BLaER1 treated with 17β-estradiol and CSF1 and Interleukin-3, amounts not matched to agents 10 nM and 100 nM (cell line): ENCODE data around the gene DIP2C.

Source experiments
- H3K27ac ChIP-seq, 11 experiments: shearing (Covaris generic); formaldehyde crosslinking; 2 replicates each; pipeline ENCODE4 v1.8.1; 2022
- H3K27me3 ChIP-seq, 11 experiments: shearing (Covaris generic); formaldehyde crosslinking; 2 replicates each; pipeline ENCODE4 v1.8.1; 2022
- H3K36me3 ChIP-seq, 11 experiments: shearing (Covaris generic); formaldehyde crosslinking; 2 replicates each; pipeline ENCODE4 v1.8.1; 2022
- H3K4me1 ChIP-seq, 10 experiments: shearing (Covaris generic); formaldehyde crosslinking; 2 replicates each; pipeline ENCODE4 v1.8.1; 2022
- H3K4me2 ChIP-seq, 11 experiments: shearing (Covaris generic); formaldehyde crosslinking; 2 replicates each; pipeline ENCODE4 v1.8.1; 2022
- H3K4me3 ChIP-seq, 10 experiments: shearing (Covaris generic); formaldehyde crosslinking; 2 replicates each; pipeline ENCODE4 v1.8.1; 2022
- H3K9ac ChIP-seq, 11 experiments: shearing (Covaris generic); formaldehyde crosslinking; 2 replicates each; pipeline ENCODE4 v1.8.1; 2022
- H3K9me3 ChIP-seq, 11 experiments: shearing (Covaris generic); formaldehyde crosslinking; replicated peaks in 1 of 11; 2 replicates each; pipeline ENCODE4 v1.8.1; 2022
- H4K20me1 ChIP-seq, 11 experiments: shearing (Covaris generic); formaldehyde crosslinking; 2 replicates each; pipeline ENCODE4 v1.8.1; 2022
- Cebpa-rat ChIP-seq, 11 experiments: shearing (Covaris generic); IDR thresholded peaks; 2 replicates each; pipeline ENCODE4 v1.8.1; 2022

The DIP2C gene

DNA sequence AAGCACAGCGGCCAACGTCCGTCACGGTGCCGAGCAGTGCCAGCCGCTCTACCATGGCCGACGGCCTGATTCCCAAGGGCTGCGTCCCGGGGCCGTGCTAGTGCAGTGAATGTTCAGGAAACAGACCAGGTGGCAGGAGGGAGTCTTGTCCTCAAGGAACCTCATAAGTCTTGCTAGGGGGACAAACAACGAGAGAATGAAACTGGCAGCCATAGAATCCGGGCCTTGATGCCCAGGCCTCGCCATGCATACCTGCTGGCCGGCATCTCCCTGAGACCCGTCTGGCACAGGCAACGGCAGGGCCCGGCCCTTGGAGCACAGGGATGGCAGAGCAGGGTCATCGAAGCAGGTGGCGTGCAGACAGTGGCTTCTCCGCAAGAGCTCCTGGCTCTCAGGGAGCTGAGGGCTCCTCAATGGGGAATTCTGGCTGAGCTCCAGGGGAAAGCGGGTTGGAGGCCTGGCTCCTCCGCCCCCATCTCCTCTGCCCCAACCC is 58.8 kb downstream of the DIP2C start:
- Histone ChIP-seq H3K9ac (peak overlapping the region in 1 of 11 experiments; percentile 5; a peak in 1 of 22 replicates), H3K27me3 (peaks cover 0 to 94% (median 0%) of the 10 kb centered on the region in 11 experiments; a peak in 9 of 22 replicates), H3K4me3 (no peak overlapping the region), H3K27ac (no peak overlapping the region), H3K4me2 (peak overlapping the region; percentile 73 to 93 (median 86)), H3K4me1 (peaks cover 46 to 68% (median 57%) of the 10 kb centered on the region in 10 experiments), H4K20me1 (peaks cover 17 to 93% (median 72%) of the 10 kb centered on the region in 11 experiments; a peak in 21 of 22 replicates), H3K9me3 (peaks cover 7 to 18% (median 15%) of the 10 kb centered on the region in 11 experiments; a peak in 19 of 22 replicates), H3K36me3 (peaks cover 0 to 7% (median 0%) of the 10 kb centered on the region in 11 experiments; a peak in 4 of 22 replicates)
- TF ChIP-seq Cebpa-rat (IDR thresholded peaks at IDR 0.05): no peak

DNA sequence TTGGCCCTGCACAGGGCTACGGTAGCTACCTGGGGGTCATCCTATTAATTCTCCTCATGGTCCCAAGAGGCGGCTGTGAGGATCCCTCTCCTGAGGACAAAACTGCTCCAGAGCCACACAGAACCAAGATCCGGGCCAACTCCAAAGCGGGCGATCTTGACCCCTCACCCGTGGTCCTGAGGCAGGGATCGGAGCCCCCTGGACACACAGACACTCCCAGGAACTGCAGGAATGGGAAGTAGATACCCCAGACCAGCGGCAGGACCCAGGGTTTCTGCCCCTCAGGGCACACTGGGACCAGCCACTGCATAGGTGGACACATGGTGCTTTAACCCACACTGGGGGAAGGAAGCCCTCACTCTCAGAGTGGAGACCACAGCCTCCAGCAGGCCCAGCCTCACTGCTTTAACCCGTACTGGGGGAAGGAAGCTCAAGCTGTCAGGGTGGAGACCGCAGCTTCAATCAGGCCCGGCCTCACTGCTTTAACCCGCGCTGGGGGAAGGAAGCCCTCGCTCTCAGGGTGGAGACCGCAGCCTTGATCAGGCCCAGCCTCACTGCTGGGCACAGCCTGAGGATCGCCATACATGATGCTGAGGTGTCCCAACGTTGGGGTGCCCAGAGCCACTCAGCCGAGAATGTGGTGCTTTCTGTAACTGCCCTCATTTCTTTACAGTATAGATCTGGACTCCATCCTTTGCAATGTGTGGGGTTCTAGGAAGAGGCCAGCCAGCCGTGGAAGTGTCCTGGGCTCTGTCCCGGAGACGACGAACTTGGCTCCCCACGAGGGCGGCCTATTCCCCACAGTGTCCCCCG is 60.1 kb downstream of the DIP2C start:
- peaks cover 9 to 93% (median 76%) of the 10 kb centered on the region in 11 experiments; a peak in 20 of 22 replicates for H4K20me1 ChIP-seq
- peaks cover 0 to 7% (median 0%) of the 10 kb centered on the region in 11 experiments; a peak in 4 of 22 replicates for H3K36me3 ChIP-seq
- TF ChIP-seq Cebpa-rat (IDR thresholded peaks at IDR 0.05): no peak
- peak overlapping the region; percentile 82 to 94 (median 88) for H3K4me2 ChIP-seq
- peak overlapping the region in 5 of 11 experiments; percentile 1 to 53 (median 31); a peak in 8 of 22 replicates for H3K9ac ChIP-seq
- peak overlapping the region in 5 of 11 experiments; percentile 9 to 58 (median 35); a peak in 8 of 22 replicates for H3K27ac ChIP-seq
- H3K4me1 ChIP-seq: peaks cover 50 to 70% (median 60%) of the 10 kb centered on the region in 10 experiments
- H3K9me3 ChIP-seq: peaks cover 7 to 18% (median 15%) of the 10 kb centered on the region in 11 experiments; a peak in 19 of 22 replicates
- H3K27me3 ChIP-seq: peaks cover 0 to 94% (median under 1%) of the 10 kb centered on the region in 11 experiments; a peak in 10 of 22 replicates
- H3K4me3 ChIP-seq: peak overlapping the region in 6 of 10 experiments; percentile 4 to 41 (median 16); a peak in 5 of 20 replicates

DNA sequence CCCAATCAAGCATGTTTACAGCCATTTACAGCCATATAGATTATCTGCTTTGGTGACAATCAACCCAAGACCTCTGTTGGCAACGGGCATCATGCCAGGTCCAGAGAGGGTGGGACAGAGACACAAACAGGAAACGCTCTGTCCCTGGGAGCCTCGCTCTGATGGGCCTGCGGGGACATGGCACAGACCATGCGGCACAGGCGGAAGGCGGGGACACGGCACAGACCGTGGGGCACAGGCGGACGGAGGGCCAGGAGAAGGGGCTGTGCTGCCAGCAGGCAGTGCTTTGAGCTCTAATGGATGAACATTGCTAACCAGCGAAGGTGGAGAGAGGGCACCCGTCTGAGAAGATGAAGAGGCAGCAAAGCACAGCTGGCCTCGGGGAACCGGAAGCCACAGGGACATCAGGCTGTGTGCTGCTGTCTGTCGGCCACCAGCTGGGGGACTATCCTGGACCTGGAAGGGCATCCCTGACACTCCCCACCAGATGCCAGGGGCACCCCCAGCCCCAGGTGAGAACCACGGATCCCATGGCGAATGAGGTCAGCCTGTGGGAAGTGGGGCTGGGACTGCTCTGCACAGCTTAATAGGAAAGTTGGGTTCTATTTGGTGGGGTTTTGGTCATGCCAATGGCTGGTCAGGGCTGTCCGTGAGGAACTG is 61.0 kb downstream of the DIP2C start:
- Histone ChIP-seq H3K27me3 (peaks cover 0 to 94% (median 9%) of the 10 kb centered on the region in 11 experiments; a peak in 10 of 22 replicates), H3K36me3 (peaks cover 0 to 7% (median 0%) of the 10 kb centered on the region in 11 experiments; a peak in 4 of 22 replicates), H3K4me1 (peaks cover 54 to 77% (median 65%) of the 10 kb centered on the region in 10 experiments), H3K9me3 (peaks cover 7 to 18% (median 14%) of the 10 kb centered on the region in 11 experiments; a peak in 19 of 22 replicates), H4K20me1 (peaks cover 7 to 93% (median 81%) of the 10 kb centered on the region in 11 experiments; a peak in 20 of 22 replicates), H3K27ac (peak overlapping the region in 9 of 11 experiments; percentile 1 to 58 (median 10); a peak in 11 of 22 replicates), H3K9ac (peak overlapping the region in 6 of 11 experiments; percentile 9 to 53 (median 38); a peak in 9 of 22 replicates), H3K4me3 (peak overlapping the region in 4 of 10 experiments; percentile 2 to 37 (median 16); a peak in 4 of 20 replicates), H3K4me2 (peak overlapping the region; percentile 82 to 94 (median 88))
- TF ChIP-seq Cebpa-rat (IDR thresholded peaks at IDR 0.05): no peak

DNA sequence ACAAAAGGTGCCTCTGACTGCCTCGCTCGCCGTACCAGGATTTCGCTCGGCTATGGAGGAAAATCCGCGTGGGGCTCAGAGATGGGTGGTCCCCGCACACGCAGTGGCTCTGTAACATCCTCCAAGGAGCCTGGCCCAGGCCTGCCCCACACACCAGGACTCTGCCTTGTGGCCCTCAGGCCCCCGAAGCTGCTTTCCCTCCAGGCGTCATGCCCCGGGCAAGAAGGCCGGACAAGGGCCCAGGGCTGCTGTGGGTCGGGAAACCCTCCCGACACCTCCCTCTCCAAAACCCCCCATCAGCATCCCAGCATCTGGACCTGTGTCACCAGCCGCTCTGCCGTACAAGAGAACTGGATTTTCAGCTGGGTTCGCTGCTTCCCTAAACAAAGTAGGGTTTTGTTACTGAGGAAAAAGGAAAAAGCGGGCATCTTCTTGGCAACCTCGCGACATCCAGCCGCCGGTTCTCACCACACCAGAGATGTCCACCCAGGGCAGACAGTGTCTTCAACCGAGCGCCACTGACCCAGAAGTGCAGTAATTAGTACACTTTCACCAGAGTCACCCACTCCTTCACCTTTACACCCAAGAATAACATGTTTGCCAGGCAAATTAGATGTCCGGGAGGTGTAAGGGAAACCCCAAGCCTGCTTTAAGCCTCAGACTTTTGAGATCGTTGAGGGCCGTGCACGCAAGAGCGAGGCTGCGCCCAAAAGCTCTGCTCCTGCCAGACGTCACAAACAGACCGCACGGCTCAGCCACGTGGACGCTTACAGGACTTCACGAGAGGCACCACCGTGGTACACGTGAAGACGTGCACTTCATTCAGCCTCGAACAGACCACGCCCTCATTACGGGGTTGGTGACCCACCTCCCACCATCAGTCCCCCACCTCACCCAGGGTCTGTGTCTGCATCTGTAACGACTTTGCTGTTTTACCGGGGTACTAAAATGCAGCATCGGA is 62.2 kb downstream of the DIP2C start:
- peaks cover 12 to 100% (median 88%) of the 10 kb centered on the region in 11 experiments; a peak in 20 of 22 replicates for H4K20me1 ChIP-seq
- no peak for TF ChIP-seq Cebpa-rat (IDR thresholded peaks at IDR 0.05)
- no peak overlapping the region for H3K9ac ChIP-seq

DNA sequence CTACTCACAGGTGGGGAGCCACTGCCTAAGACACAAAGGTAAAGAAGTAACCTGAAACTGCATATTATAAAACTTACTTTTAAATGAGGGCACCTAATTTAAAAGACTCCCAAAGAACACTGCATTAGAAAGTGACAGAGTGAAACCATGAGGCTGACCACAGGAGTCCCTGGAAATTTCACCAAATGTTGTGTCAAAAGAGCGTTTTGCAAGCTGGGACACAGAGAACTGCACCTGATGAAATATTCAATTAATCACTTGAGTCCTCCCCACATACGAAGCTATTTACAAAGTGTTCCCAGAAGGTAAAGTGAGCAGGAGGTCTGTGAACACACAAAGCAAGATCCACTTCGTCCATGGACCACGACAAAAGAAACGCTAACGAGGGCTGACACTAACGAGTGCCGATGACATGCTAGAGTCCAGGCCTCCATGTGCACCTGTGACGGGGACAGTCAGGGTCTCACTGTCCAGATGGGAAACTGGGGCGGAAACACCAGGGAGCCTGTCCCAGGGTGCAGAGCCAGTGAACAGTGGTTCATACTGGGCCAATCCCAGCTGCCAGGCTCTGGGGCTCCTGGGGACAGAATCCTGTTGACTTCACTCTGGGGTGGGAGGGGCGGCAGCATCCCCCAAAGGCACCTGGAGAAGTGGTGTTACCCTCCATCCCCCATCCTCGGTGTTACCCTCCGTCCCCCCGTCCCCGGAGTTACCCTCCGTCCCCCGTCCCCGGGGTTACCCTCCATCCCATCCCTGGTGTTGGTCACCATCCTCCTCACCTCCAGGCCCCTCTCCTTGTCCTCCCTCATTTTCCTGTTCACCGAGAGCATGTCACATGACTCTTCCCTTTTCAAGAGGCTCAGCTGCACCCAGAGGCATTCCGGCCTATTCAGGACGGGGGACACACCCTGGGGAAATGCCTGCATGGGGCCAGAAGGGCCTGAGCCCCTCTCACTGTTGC is 63.4 kb downstream of the DIP2C start:
- Histone ChIP-seq H4K20me1 (peaks cover 21 to 98% (median 93%) of the 10 kb centered on the region in 11 experiments; a peak in 21 of 22 replicates), H3K9ac (peak overlapping the region in 8 of 11 experiments; percentile 12 to 53 (median 32); a peak in 6 of 22 replicates), H3K4me3 (no peak overlapping the region), H3K27ac (peak overlapping the region in 9 of 11 experiments; percentile 17 to 70 (median 46); a peak in 10 of 22 replicates), H3K4me1 (peaks cover 57 to 93% (median 75%) of the 10 kb centered on the region in 10 experiments), H3K4me2 (peak overlapping the region; percentile 62 to 94 (median 79)), H3K36me3 (no peaks in the 10 kb centered on the region), H3K27me3 (peaks cover 0 to 97% (median 16%) of the 10 kb centered on the region in 11 experiments; a peak in 14 of 22 replicates), H3K9me3 (no peaks in the 10 kb centered on the region)
- no peak for TF ChIP-seq Cebpa-rat (IDR thresholded peaks at IDR 0.05)

More for the DNA sequence above, 62.2 kb downstream of the DIP2C start:
- H3K9me3 ChIP-seq: peaks cover 4 to 7% (median 4%) of the 10 kb centered on the region in 11 experiments; a peak in 17 of 22 replicates
- H3K27me3 ChIP-seq: peaks cover 0 to 97% (median 9%) of the 10 kb centered on the region in 11 experiments; a peak in 12 of 22 replicates
- peaks cover 54 to 86% (median 69%) of the 10 kb centered on the region in 10 experiments for H3K4me1 ChIP-seq
- no peaks in the 10 kb centered on the region for H3K36me3 ChIP-seq
- H3K4me3 ChIP-seq: no peak overlapping the region
- peak overlapping the region in 9 of 11 experiments; percentile 84 to 94 (median 88); a peak in 13 of 22 replicates for H3K4me2 ChIP-seq
- H3K27ac ChIP-seq: no peak overlapping the region

DNA sequence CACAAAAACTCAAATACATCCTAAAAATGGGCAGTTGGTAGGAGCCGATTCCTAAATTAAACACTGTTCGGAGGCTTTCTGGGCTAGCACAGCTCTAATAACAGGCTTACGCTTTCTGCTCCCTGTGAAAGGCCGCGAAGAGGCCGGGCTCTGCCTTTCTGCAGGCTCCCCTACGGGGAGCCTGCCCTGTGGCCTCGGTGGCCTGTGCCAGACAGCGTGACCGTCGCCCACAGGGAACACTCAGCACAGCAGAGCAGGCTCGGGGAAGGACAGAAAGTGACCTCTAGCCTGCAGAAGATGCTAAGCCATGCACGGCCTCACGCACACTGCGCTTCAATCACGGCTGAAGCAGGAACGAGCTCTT is 64.2 kb downstream of the DIP2C start:
- peaks cover 0 to 97% (median 16%) of the 10 kb centered on the region in 11 experiments; a peak in 14 of 22 replicates for H3K27me3 ChIP-seq
- H3K27ac ChIP-seq: peak overlapping the region; percentile 17 to 70 (median 47); a peak in 16 of 22 replicates
- H3K9me3 ChIP-seq: no peaks in the 10 kb centered on the region
- no peak for TF ChIP-seq Cebpa-rat (IDR thresholded peaks at IDR 0.05)
- peaks cover 58 to 93% (median 75%) of the 10 kb centered on the region in 10 experiments for H3K4me1 ChIP-seq
- peak overlapping the region; percentile 62 to 94 (median 79) for H3K4me2 ChIP-seq
- H3K36me3 ChIP-seq: no peaks in the 10 kb centered on the region
- H4K20me1 ChIP-seq: peaks cover 28 to 98% (median 93%) of the 10 kb centered on the region in 11 experiments; a peak in 21 of 22 replicates
- peak overlapping the region; percentile 12 to 53 (median 33); a peak in 11 of 22 replicates for H3K9ac ChIP-seq
- peak overlapping the region in 3 of 10 experiments; percentile 1 to 24 (median 15); a peak in 1 of 20 replicates for H3K4me3 ChIP-seq
